HepG2 (cell line): ENCODE results near the gene HSPB6. TPM values are rescaled to one million over a fixed set of nuclear protein-coding genes. Genes with fewer than 3 reads are reported as not detected.
A peak's percentile ranks its signal among the peaks of the same experiment; 100 is the strongest.

Source experiments
- AHR ChIP-seq: IDR thresholded peaks from 2 replicates; pipeline ENCODE4 v1.6.1; 2018; ENCODE audit warnings: missing genetic modification reagents, missing compliant biosample characterization
- BCL6 ChIP-seq: IDR thresholded peaks from 2 replicates; pipeline ENCODE4 v1.6.1; 2016; ENCODE audit warnings: missing genetic modification reagents, missing compliant biosample characterization
- CEBPG ChIP-seq: IDR thresholded peaks from 2 replicates; pipeline ENCODE4 v1.6.1; 2016
- FOXP1 ChIP-seq, 2 experiments: fragments of 450-650 bp in 1 of 2; IDR thresholded peaks; 2 replicates each; pipeline ENCODE4 v1.6.1; 2017 to 2018; ENCODE audit warnings: antibody characterized with exemption in 1 of 2
- GATAD1 ChIP-seq: IDR thresholded peaks from 2 replicates; pipeline ENCODE4 v1.6.1; 2016; ENCODE audit warnings: missing genetic modification reagents, missing compliant biosample characterization
- HNRNPLL ChIP-seq: fragments of 200-400 bp; formaldehyde crosslinking; IDR thresholded peaks from 2 replicates; pipeline ENCODE4 v1.6.1; 2017; ENCODE audit warnings: mild to moderate bottlenecking, low read depth, low read length; ENCODE audit not compliant: poor library complexity, severe bottlenecking
- HOXA9 ChIP-seq: sonication (generic); formaldehyde crosslinking; IDR thresholded peaks from 2 replicates; pipeline ENCODE4 v1.8.1; 2022; ENCODE audit warnings: missing genetic modification reagents, mild to moderate bottlenecking, moderate library complexity, borderline replicate concordance
- MAFK ChIP-seq, 2 experiments: IDR thresholded peaks in 1 of 2; conservative IDR thresholded peaks in 1 of 2; 2 replicates each; pipeline ENCODE4 v1.6.1; 2011; ENCODE audit warnings: improper control_type of control experiment in 2 of 2, low read length in 2 of 2
- MLX ChIP-seq: IDR thresholded peaks from 2 replicates; pipeline ENCODE4 v1.6.1; 2016
- MXD4 ChIP-seq: IDR thresholded peaks from 2 replicates; pipeline ENCODE4 v1.6.1; 2016; ENCODE audit warnings: mild to moderate bottlenecking, missing biosample characterization, missing genetic modification reagents
- NFE2 ChIP-seq: sonication (generic); formaldehyde crosslinking; IDR thresholded peaks from 2 replicates; pipeline ENCODE4 v1.4.0; 2020; ENCODE audit warnings: missing genetic modification reagents
- NFIC ChIP-seq: IDR thresholded peaks from 2 replicates; pipeline ENCODE4 v1.6.1; 2012; ENCODE audit warnings: mild to moderate bottlenecking, low read length, inconsistent platforms
- NFYC ChIP-seq: IDR thresholded peaks from 2 replicates; pipeline ENCODE4 v1.6.1; 2016; ENCODE audit warnings: missing genetic modification reagents, missing compliant biosample characterization
- STAG1 ChIP-seq: sonication (generic); formaldehyde crosslinking; IDR thresholded peaks from 2 replicates; pipeline ENCODE4 v1.4.0; 2020; ENCODE audit warnings: missing genetic modification reagents
- ZBTB2 ChIP-seq: sonication (generic); formaldehyde crosslinking; IDR thresholded peaks from 2 replicates; pipeline ENCODE4 v1.8.0; 2022; ENCODE audit warnings: low read depth, missing genetic modification reagents
- ZHX1 ChIP-seq: sonication (generic); formaldehyde crosslinking; IDR thresholded peaks from 2 replicates; pipeline ENCODE4 v1.8.1; 2022; ENCODE audit warnings: low read depth, mild to moderate bottlenecking, missing genetic modification reagents
- ZNF562 ChIP-seq: sonication (generic); formaldehyde crosslinking; IDR thresholded peaks from 2 replicates; pipeline ENCODE4 v1.8.0; 2022; ENCODE audit warnings: missing genetic modification reagents, borderline replicate concordance
- ZNF569 ChIP-seq: sonication (generic); formaldehyde crosslinking; IDR thresholded peaks from 2 replicates; pipeline ENCODE4 v1.5.0; 2020; ENCODE audit warnings: mild to moderate bottlenecking, missing genetic modification reagents, moderate library complexity, borderline replicate concordance
- ZNF670 ChIP-seq: sonication (generic); formaldehyde crosslinking; IDR thresholded peaks from 2 replicates; pipeline ENCODE4 v1.8.0; 2022; ENCODE audit warnings: mild to moderate bottlenecking, missing genetic modification reagents, borderline replicate concordance
- ZNF747 ChIP-seq: sonication (generic); formaldehyde crosslinking; IDR thresholded peaks from 2 replicates; pipeline ENCODE4 v1.8.1; 2023; ENCODE audit warnings: missing genetic modification reagents, mild to moderate bottlenecking, borderline replicate concordance
- ZNF777 ChIP-seq: sonication (generic); formaldehyde crosslinking; IDR thresholded peaks from 2 replicates; pipeline ENCODE4 v1.4.0; 2020; ENCODE audit warnings: missing genetic modification reagents
- polyA plus RNA-seq, 8 experiments: library from polyadenylated mRNA; depleted of rRNA in 3 of 8; stranded (reverse) in 7 of 8; unstranded in 1 of 8; fragments of >200 nt; fragmentation: Illumina TruSeq in 4 of 8; extraction: Trizol in 4 of 8; gene quantifications; 2 replicates each; pipeline versions ENCODE4 v1.2.1 to v1.2.3, GENCODE V29; 2011 to 2016; ENCODE audit warnings: low read depth in 4 of 8, missing spikeins in 1 of 8, mixed read lengths in 1 of 8; ENCODE audit not compliant: insufficient read depth in 1 of 8
- total RNA-seq, 5 experiments: library from RNA; depleted of rRNA; stranded (reverse); fragments of >200 nt; fragmentation: Illumina TruSeq; extraction: Trizol; gene quantifications; 2 replicates each; pipeline ENCODE4 v1.2.3, GENCODE V29; 2016; ENCODE audit warnings: low read depth in 1 of 5
- TF ChIP-seq, protein P1 (sequence below): sonication (generic); formaldehyde crosslinking; IDR thresholded peaks from 2 replicates; pipeline ENCODE4 v1.4.0; 2020; ENCODE audit warnings: mild to moderate bottlenecking, missing genetic modification reagents

The HSPB6 gene
- total and polyA plus RNA-seq, 2 of the 13 experiments (the other 11 are each of a cell fraction or from before 2014, with no cell fraction given) = 0.18 TPM; not detected in 1

GRCh38 chr19:35715981-35716800 is 40.6 kb downstream of the HSPB6 start (continued):
- TF ChIP-seq ZNF562 (no peak), MAFK (conservative IDR thresholded peaks at IDR 0.05 in 1 of 2, IDR thresholded peaks at IDR 0.05 in 1 of 2; ENCODE audit: low read length in 2 of 2) (no peak), STAG1 (CRISPR knock-in tag) (no peak), MLX (CRISPR knock-in tag) (no peak), BCL6 (CRISPR knock-in tag) (0 out of 2 replicates have a peak, but pooled peaks have one; percentile 44), MXD4 (CRISPR knock-in tag) (no peak), ZHX1 (CRISPR knock-in tag) (peak; percentile 67; the same call in 1 of the 2 replicates), ZNF569 (CRISPR knock-in tag) (no peak), ZNF777 (no peak), CEBPG (no peak; the same call in 1 of the 2 replicates), NFYC (no peak), NFE2 (CRISPR knock-in tag) (no peak), NFIC (no peak), ZNF747 (CRISPR knock-in tag) (peak; percentile 80; the same call in 1 of the 2 replicates), FOXP1 (IDR thresholded peaks at IDR 0.05) (no peak), FOXP1 (CRISPR knock-in tag; IDR thresholded peaks at IDR 0.05) (no peak), HOXA9 (CRISPR knock-in tag) (peak; percentile 62; the same call in 1 of the 2 replicates), AHR (peak; percentile 42), ZNF670 (CRISPR knock-in tag) (no peak), HNRNPLL (no peak), ZBTB2 (CRISPR knock-in tag) (no peak; the same call in 1 of the 2 replicates), GATAD1 (no peak)
- TF ChIP-seq, protein P1, sequence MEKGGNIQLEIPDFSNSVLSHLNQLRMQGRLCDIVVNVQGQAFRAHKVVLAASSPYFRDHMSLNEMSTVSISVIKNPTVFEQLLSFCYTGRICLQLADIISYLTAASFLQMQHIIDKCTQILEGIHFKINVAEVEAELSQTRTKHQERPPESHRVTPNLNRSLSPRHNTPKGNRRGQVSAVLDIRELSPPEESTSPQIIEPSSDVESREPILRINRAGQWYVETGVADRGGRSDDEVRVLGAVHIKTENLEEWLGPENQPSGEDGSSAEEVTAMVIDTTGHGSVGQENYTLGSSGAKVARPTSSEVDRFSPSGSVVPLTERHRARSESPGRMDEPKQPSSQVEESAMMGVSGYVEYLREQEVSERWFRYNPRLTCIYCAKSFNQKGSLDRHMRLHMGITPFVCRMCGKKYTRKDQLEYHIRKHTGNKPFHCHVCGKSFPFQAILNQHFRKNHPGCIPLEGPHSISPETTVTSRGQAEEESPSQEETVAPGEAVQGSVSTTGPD (CRISPR knock-in tag) = no peak; the same call in 1 of the 2 replicates
